HEK293 (cell line): ENCODE results near the gene CCBE1.

Source experiments
- CTCF ChIA-PET: fragments of 350-600 bp; formaldehyde crosslinking; extraction: SDS; loops from one replicate; lab custom pipeline; 2021; ENCODE audit warnings: antibody characterized with exemption; lab: Yijun Ruan, JAX
- POLR2A ChIA-PET: fragments of 300-600 bp; formaldehyde crosslinking; extraction: SDS; loops from one replicate; lab custom pipeline; 2020; ENCODE audit warnings: antibody characterized with exemption, inconsistent platforms; lab: Yijun Ruan, JAX
- H3K27ac ChIP-seq: fragments of 200-500 bp; sonication (Bioruptor generic); 2 replicates; pipeline ENCODE4 v1.5.1; 2014; ENCODE audit warnings: low read depth, low read length, control low read depth, inconsistent platforms; ENCODE audit errors: extremely low read depth
- H3K36me3 ChIP-seq, 2 experiments: fragments of 200-500 bp in 1 of 2; sonication (Bioruptor generic) in 1 of 2; 1 replicate in 1 of 2; 2 replicates in 1 of 2; pipeline ENCODE4 v1.5.1; 2014 to 2017; ENCODE audit warnings: inconsistent platforms in 2 of 2, low read length in 2 of 2; ENCODE audit not compliant: control insufficient read depth in 2 of 2, insufficient read depth in 1 of 2
- H3K4me1 ChIP-seq: fragments of 200-500 bp; sonication (Bioruptor generic); 2 replicates; pipeline ENCODE4 v1.5.1; 2014; ENCODE audit warnings: mild to moderate bottlenecking, low read length, inconsistent platforms; ENCODE audit not compliant: control insufficient read depth, insufficient read depth
- H3K4me3 ChIP-seq: 2 replicates; pipeline ENCODE4 v1.5.1; 2011; ENCODE audit warnings: low read depth, mild to moderate bottlenecking, control low read depth, low read length, moderate library complexity
- H3K9me3 ChIP-seq: fragments of 200-500 bp; sonication (Bioruptor generic); 2 replicates; pipeline ENCODE4 v1.5.1; 2014; ENCODE audit warnings: low read depth, low read length, inconsistent platforms; ENCODE audit not compliant: control insufficient read depth, insufficient read depth
- EGR2 ChIP-seq: fragments of 450-650 bp; formaldehyde crosslinking; IDR thresholded peaks from 2 replicates; pipeline ENCODE4 v1.5.1; 2016; ENCODE audit warnings: low read depth, missing biosample characterization, missing genetic modification characterization
- GLIS2 ChIP-seq: fragments of 450-650 bp; formaldehyde crosslinking; IDR thresholded peaks from 2 replicates; pipeline ENCODE4 v1.5.1; 2016; ENCODE audit warnings: missing biosample characterization, missing genetic modification characterization
- HIC1 ChIP-seq: fragments of 450-650 bp; formaldehyde crosslinking; IDR thresholded peaks from 2 replicates; pipeline ENCODE4 v1.5.1; 2016; ENCODE audit warnings: missing biosample characterization, missing genetic modification characterization
- SETDB1 ChIP-seq: IDR thresholded peaks from one replicate; pipeline ENCODE4 v1.6.1; 2017; ENCODE audit warnings: mild to moderate bottlenecking, low read length, moderate library complexity, mixed read lengths; ENCODE audit not compliant: insufficient read length
- SP3 ChIP-seq: fragments of 450-650 bp; formaldehyde crosslinking; IDR thresholded peaks from 2 replicates; pipeline ENCODE4 v1.5.1; 2016; ENCODE audit warnings: missing biosample characterization, missing genetic modification characterization
- SP7 ChIP-seq: fragments of 450-650 bp; formaldehyde crosslinking; IDR thresholded peaks from 2 replicates; pipeline ENCODE4 v1.5.1; 2016; ENCODE audit warnings: missing biosample characterization, missing genetic modification characterization
- TRIM28 ChIP-seq: IDR thresholded peaks from 2 replicates; pipeline ENCODE4 v1.6.1; 2011; ENCODE audit warnings: low read length, control low read depth, borderline replicate concordance
- ZBTB7A ChIP-seq: fragments of 450-650 bp; formaldehyde crosslinking; IDR thresholded peaks from 2 replicates; pipeline ENCODE4 v1.5.1; 2016; ENCODE audit warnings: low read depth, missing biosample characterization, missing genetic modification characterization
- ZBTB8A ChIP-seq: fragments of 450-650 bp; formaldehyde crosslinking; IDR thresholded peaks from 2 replicates; pipeline ENCODE4 v1.5.1; 2016; ENCODE audit warnings: missing biosample characterization, missing genetic modification characterization
- ZFP69B ChIP-seq: fragments of 450-650 bp; formaldehyde crosslinking; IDR thresholded peaks from 2 replicates; pipeline ENCODE4 v1.5.1; 2016; ENCODE audit warnings: missing biosample characterization, missing genetic modification characterization
- ZNF146 ChIP-seq: fragments of 450-650 bp; formaldehyde crosslinking; IDR thresholded peaks from 2 replicates; pipeline ENCODE4 v1.5.1; 2016; ENCODE audit warnings: missing biosample characterization, missing genetic modification characterization
- ZNF155 ChIP-seq: fragments of 450-650 bp; formaldehyde crosslinking; IDR thresholded peaks from 2 replicates; pipeline ENCODE4 v1.5.1; 2016; ENCODE audit warnings: missing biosample characterization, missing genetic modification characterization
- ZNF157 ChIP-seq: fragments of 450-650 bp; formaldehyde crosslinking; IDR thresholded peaks from 2 replicates; pipeline ENCODE4 v1.5.1; 2016; ENCODE audit warnings: missing biosample characterization, missing genetic modification characterization
- ZNF202 ChIP-seq: fragments of 450-650 bp; formaldehyde crosslinking; IDR thresholded peaks from 2 replicates; pipeline ENCODE4 v1.5.1; 2016; ENCODE audit warnings: missing biosample characterization, missing genetic modification characterization, borderline replicate concordance
- ZNF211 ChIP-seq: fragments of 450-650 bp; formaldehyde crosslinking; IDR thresholded peaks from 2 replicates; pipeline ENCODE4 v1.5.1; 2016; ENCODE audit warnings: low read depth, missing biosample characterization, missing genetic modification characterization
- ZNF239 ChIP-seq: fragments of 450-650 bp; formaldehyde crosslinking; IDR thresholded peaks from 2 replicates; pipeline ENCODE4 v1.5.1; 2016; ENCODE audit warnings: missing biosample characterization, missing genetic modification characterization
- ZNF266 ChIP-seq: fragments of 450-650 bp; formaldehyde crosslinking; IDR thresholded peaks from 2 replicates; pipeline ENCODE4 v1.5.1; 2016; ENCODE audit warnings: missing biosample characterization, missing genetic modification characterization, low read depth
- ZNF37A ChIP-seq: fragments of 450-650 bp; IDR thresholded peaks from 2 replicates; pipeline ENCODE4 v1.5.1; 2018; ENCODE audit warnings: missing biosample characterization, missing genetic modification characterization
- ZNF404 ChIP-seq: fragments of 450-650 bp; formaldehyde crosslinking; IDR thresholded peaks from 2 replicates; pipeline ENCODE4 v1.5.1; 2017; ENCODE audit warnings: missing biosample characterization, missing genetic modification characterization
- ZNF473 ChIP-seq: fragments of 450-650 bp; formaldehyde crosslinking; IDR thresholded peaks from 2 replicates; pipeline ENCODE4 v1.5.1; 2017; ENCODE audit warnings: missing biosample characterization, missing genetic modification characterization
- ZNF561 ChIP-seq: fragments of 450-650 bp; IDR thresholded peaks from 2 replicates; pipeline ENCODE4 v1.5.1; 2018; ENCODE audit warnings: missing biosample characterization, missing genetic modification characterization, borderline replicate concordance
- ZNF580 ChIP-seq: fragments of 450-650 bp; formaldehyde crosslinking; IDR thresholded peaks from 2 replicates; pipeline ENCODE4 v1.5.1; 2016; ENCODE audit warnings: missing biosample characterization, missing genetic modification characterization
- ZSCAN4 ChIP-seq: fragments of 450-650 bp; formaldehyde crosslinking; IDR thresholded peaks from 2 replicates; pipeline ENCODE4 v1.5.1; 2017; ENCODE audit warnings: missing biosample characterization, missing genetic modification characterization
- TF ChIP-seq, protein P1 (sequence below): fragments of 450-650 bp; formaldehyde crosslinking; conservative IDR thresholded peaks from 2 replicates; pipeline ENCODE4 v1.5.1; 2016; ENCODE audit warnings: low read depth, missing biosample characterization, missing genetic modification characterization
- TF ChIP-seq, protein P2 (sequence below): fragments of 450-650 bp; formaldehyde crosslinking; IDR thresholded peaks from 2 replicates; pipeline ENCODE4 v1.5.1; 2016; ENCODE audit warnings: missing biosample characterization, missing genetic modification characterization, borderline replicate concordance

The CCBE1 gene

GRCh38 chr18:59383851-59384250 lies 313.4 kb downstream of the CCBE1 start:
- ChIA-PET CTCF (interaction anchor here (0.9 to 1.9 kb wide), 3 partner anchors 19 to 92 kb away, joined by 3 to 10 read pairs (median 4); no protein-coding TSS in a partner anchor), POLR2A (interaction anchor here (0.6 to 1.2 kb wide), 2 partner anchors 25 to 57 kb away, joined by 3 read pairs; partner anchors contain the start of gene LMAN1)
- no peaks in the 10 kb centered on the region for H3K36me3 ChIP-seq
- peaks cover 11% of the 10 kb centered on the region for H3K4me1 ChIP-seq
- no peaks in the 10 kb centered on the region for H3K9me3 ChIP-seq
- H3K4me3 ChIP-seq: no peak overlapping the region
- H3K27ac ChIP-seq: no peak overlapping the region
- no peak for TF ChIP-seq SP7
- no peak for TF ChIP-seq ZNF146 (tag by site-specific recombination)
- no peak for TF ChIP-seq ZNF561 (tag by site-specific recombination)
- no peak for TF ChIP-seq ZBTB8A
- TF ChIP-seq ZNF239 (tag by site-specific recombination): no peak
- no peak for TF ChIP-seq ZSCAN4 (tag by site-specific recombination)
- no peak for TF ChIP-seq ZNF473 (tag by site-specific recombination)
- TF ChIP-seq, protein P1, sequence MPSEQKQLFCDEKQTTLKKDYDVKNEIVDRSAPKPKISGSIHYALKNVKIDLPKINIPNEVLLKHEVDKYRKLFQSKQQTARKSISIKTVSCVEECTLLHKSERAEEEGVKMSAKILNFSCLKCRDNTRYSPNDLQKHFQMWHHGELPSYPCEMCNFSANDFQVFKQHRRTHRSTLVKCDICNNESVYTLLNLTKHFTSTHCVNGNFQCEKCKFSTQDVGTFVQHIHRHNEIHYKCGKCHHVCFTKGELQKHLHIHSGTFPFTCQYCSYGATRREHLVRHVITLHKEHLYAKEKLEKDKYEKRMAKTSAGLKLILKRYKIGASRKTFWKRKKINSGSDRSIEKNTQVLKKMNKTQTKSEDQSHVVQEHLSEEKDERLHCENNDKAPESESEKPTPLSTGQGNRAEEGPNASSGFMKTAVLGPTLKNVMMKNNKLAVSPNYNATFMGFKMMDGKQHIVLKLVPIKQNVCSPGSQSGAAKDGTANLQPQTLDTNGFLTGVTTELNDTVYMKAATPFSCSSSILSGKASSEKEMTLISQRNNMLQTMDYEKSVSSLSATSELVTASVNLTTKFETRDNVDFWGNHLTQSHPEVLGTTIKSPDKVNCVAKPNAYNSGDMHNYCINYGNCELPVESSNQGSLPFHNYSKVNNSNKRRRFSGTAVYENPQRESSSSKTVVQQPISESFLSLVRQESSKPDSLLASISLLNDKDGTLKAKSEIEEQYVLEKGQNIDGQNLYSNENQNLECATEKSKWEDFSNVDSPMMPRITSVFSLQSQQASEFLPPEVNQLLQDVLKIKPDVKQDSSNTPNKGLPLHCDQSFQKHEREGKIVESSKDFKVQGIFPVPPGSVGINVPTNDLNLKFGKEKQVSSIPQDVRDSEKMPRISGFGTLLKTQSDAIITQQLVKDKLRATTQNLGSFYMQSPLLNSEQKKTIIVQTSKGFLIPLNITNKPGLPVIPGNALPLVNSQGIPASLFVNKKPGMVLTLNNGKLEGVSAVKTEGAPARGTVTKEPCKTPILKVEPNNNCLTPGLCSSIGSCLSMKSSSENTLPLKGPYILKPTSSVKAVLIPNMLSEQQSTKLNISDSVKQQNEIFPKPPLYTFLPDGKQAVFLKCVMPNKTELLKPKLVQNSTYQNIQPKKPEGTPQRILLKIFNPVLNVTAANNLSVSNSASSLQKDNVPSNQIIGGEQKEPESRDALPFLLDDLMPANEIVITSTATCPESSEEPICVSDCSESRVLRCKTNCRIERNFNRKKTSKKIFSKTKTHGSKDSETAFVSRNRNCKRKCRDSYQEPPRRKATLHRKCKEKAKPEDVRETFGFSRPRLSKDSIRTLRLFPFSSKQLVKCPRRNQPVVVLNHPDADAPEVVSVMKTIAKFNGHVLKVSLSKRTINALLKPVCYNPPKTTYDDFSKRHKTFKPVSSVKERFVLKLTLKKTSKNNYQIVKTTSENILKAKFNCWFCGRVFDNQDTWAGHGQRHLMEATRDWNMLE (tag by site-specific recombination): no peak
- no peak for TF ChIP-seq SP3 (tag by site-specific recombination)
- no peak for TF ChIP-seq ZNF404 (tag by site-specific recombination)
- TF ChIP-seq SETDB1: no peak
- TF ChIP-seq, protein P2, sequence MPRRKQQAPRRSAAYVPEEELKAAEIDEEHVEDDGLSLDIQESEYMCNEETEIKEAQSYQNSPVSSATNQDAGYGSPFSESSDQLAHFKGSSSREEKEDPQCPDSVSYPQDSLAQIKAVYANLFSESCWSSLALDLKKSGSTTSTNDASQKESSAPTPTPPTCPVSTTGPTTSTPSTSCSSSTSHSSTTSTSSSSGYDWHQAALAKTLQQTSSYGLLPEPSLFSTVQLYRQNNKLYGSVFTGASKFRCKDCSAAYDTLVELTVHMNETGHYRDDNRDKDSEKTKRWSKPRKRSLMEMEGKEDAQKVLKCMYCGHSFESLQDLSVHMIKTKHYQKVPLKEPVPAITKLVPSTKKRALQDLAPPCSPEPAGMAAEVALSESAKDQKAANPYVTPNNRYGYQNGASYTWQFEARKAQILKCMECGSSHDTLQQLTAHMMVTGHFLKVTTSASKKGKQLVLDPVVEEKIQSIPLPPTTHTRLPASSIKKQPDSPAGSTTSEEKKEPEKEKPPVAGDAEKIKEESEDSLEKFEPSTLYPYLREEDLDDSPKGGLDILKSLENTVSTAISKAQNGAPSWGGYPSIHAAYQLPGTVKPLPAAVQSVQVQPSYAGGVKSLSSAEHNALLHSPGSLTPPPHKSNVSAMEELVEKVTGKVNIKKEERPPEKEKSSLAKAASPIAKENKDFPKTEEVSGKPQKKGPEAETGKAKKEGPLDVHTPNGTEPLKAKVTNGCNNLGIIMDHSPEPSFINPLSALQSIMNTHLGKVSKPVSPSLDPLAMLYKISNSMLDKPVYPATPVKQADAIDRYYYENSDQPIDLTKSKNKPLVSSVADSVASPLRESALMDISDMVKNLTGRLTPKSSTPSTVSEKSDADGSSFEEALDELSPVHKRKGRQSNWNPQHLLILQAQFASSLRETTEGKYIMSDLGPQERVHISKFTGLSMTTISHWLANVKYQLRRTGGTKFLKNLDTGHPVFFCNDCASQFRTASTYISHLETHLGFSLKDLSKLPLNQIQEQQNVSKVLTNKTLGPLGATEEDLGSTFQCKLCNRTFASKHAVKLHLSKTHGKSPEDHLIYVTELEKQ: no peak
- no peak for TF ChIP-seq GLIS2 (tag by site-specific recombination)
- no peak for TF ChIP-seq ZBTB7A (tag by site-specific recombination)
- no peak for TF ChIP-seq ZNF155 (tag by site-specific recombination)

DNA sequence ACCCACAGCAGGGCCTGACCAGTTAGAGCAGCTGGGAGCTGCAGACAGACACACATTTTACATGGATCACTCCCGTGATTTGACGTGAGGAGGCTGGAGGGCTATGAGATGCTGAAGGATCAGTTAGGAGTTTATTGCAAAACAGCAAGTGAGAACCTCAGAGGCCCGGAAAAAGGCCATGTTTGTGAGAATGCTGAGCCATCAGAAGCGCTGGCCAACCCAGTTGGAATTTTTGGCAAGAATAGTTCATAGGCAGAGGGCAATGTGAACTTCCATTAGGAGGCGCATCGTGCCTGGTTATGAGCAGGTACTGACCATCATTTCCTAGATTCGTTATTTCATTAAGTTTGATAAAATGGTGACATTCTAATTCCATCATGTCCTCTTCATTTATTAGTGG lies 314.8 kb downstream of the CCBE1 start:
- no peaks in the 10 kb centered on the region; the same call in none of the 2 replicates for H3K4me1 ChIP-seq
- no peak overlapping the region for H3K4me3 ChIP-seq
- CTCF ChIA-PET: interaction anchor here (0.6 to 1.0 kb wide), 2 partner anchors 134 to 441 kb away, joined by 3 to 4 read pairs; no protein-coding TSS in a partner anchor
- POLR2A ChIA-PET: no interaction called here
- no peaks in the 10 kb centered on the region for H3K9me3 ChIP-seq
- no peak overlapping the region for H3K27ac ChIP-seq
- no peaks in the 10 kb centered on the region for H3K36me3 ChIP-seq
- no peak for TF ChIP-seq HIC1 (tag by site-specific recombination)
- no peak for TF ChIP-seq ZNF202
- no peak for TF ChIP-seq ZFP69B
- TF ChIP-seq ZNF580 (tag by site-specific recombination): no peak
- TF ChIP-seq ZNF266 (tag by site-specific recombination): no peak
- TF ChIP-seq ZNF37A (tag by site-specific recombination): no peak
- TF ChIP-seq ZNF211 (tag by site-specific recombination): no peak
- TF ChIP-seq ZNF157 (tag by site-specific recombination): no peak
- no peak for TF ChIP-seq TRIM28
- TF ChIP-seq EGR2 (tag by site-specific recombination): no peak
